Measurements from ENCODE around the gene AUTS2.

DNA sequence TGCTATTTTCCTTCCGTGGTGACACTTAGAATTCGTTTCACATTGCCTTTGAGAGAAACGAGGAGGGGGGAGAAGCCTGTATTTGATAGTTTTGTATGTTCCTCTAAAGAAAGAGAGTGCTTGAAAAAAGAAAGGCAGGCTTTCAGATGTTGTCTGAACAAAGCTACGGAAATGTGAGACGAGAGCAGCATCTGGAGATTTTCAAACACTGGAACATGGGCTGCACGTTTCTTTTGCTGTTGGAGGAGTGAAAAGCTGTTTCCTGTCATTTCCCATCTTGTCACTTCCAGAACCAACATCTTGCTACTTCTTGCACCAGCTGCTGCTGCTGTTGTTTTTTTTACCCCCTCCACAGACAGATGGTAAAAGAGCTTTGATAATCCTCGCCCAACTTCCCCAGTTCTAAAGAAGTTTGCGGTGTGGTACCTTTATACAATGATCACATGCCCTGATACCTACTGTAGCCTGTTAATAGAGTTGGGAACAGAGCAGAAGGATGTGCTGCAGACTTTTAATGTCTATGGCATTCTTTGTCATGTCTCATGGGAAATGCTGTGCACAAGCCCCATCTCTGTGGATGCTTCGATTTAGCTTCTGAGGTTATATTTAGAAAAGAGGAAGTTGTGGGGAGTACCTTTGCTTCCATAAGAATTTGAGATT, 408.1 kb downstream of the AUTS2 start:
- no peak for TF ChIP-seq POLR2A (IDR thresholded peaks at IDR 0.05)
- TF ChIP-seq, protein P1, sequence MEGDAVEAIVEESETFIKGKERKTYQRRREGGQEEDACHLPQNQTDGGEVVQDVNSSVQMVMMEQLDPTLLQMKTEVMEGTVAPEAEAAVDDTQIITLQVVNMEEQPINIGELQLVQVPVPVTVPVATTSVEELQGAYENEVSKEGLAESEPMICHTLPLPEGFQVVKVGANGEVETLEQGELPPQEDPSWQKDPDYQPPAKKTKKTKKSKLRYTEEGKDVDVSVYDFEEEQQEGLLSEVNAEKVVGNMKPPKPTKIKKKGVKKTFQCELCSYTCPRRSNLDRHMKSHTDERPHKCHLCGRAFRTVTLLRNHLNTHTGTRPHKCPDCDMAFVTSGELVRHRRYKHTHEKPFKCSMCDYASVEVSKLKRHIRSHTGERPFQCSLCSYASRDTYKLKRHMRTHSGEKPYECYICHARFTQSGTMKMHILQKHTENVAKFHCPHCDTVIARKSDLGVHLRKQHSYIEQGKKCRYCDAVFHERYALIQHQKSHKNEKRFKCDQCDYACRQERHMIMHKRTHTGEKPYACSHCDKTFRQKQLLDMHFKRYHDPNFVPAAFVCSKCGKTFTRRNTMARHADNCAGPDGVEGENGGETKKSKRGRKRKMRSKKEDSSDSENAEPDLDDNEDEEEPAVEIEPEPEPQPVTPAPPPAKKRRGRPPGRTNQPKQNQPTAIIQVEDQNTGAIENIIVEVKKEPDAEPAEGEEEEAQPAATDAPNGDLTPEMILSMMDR (IDR thresholded peaks at IDR 0.05), result no peak

All from thyroid gland (tissue), 4 donors.